G401 (cell line): Measurements from ENCODE around the gene CDC42EP4. TPM values are rescaled to one million over a fixed set of nuclear protein-coding genes. Genes with fewer than 3 reads are reported as not detected.
"Not testable (repeated sequence)": the region's sequence is repeated elsewhere in the genome, so short reads cannot be mapped to it uniquely, and the experiment has no call there.

ENCODE experiments used
- DNase-seq: peaks from one replicate; pipeline ENCODE4 v3.0.0-alpha.2; 2015; ENCODE audit warnings: low spot score
- in situ Hi-C: cut with HindIII; loops from 2 replicates; pipeline ENCODE4 v1.10.0; 2016; ENCODE audit warnings: low sequenced_read_pairs, mixed read lengths
- total RNA-seq: library from RNA; depleted of rRNA; stranded (reverse); fragments of >200 nt; shearing (Covaris generic); gene quantifications from 2 replicates; pipeline ENCODE4 v1.2.3, GENCODE V29; 2014

CDC42EP4 gene
- total RNA-seq, 1 experiment from 2014 or later: 66.1 TPM

- no peak for DNase-seq
- in situ Hi-C loops: no loop called here
Observed at GRCh38 chr17:73324711-73325526, 13.1 kb upstream of the CDC42EP4 start.

GRCh38 chr17:73324160-73324475 is 12.3 kb upstream of the CDC42EP4 start:
- no peak for DNase-seq
- in situ Hi-C loops: no loop called here

DNA sequence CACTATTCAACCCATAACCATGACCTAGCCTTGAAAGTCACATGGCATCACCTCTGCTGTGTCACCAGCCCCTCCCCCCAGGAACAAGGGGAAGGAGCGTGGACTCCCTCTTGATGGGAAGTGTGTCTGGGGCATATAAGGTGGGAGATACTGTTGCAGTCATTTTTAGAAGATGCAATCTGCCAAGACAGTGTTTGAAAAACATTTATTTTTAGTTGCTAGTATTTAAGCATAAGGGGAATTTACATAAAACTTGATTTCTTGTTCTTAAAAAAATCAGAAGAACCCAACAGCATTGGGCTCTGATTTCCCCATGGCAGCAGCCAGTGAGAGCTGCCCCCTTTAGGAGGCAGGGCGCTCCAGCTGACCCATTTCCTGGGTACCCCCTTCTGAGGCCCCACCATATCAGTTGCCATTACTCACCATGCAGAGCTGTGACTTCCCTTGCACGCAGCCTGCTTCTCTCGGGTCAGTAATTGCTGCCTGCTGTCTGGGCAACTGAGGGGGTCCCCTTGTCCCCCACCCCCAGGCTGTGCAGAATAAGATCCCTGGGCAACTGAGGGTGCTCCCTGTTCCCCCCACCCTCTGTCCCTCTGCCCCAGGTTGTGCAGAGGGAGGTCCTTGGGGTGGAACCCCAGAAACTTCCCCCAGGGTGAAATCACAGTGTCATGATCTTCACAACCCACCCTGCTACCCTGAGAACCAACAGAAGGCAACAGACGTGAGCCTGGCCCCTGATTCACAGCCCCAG is 11.8 kb upstream of the CDC42EP4 start:
- in situ Hi-C loops: no loop called here
- no peak for DNase-seq

- in situ Hi-C loops: no loop called here
- no peak for DNase-seq
Observed at GRCh38 chr17:73320601-73321264, 8.9 kb upstream of the CDC42EP4 start.

- no peak for DNase-seq
- in situ Hi-C loops: no loop called here
Observed at GRCh38 chr17:73319766-73320165, 8.0 kb upstream of the CDC42EP4 start.

- in situ Hi-C loops: no loop called here
- no peak for DNase-seq
Observed at GRCh38 chr17:73318836-73319235, 7.0 kb upstream of the CDC42EP4 start.

- in situ Hi-C loops: no loop called here
- no peak for DNase-seq
Observed at GRCh38 chr17:73318427-73318813, 6.6 kb upstream of the CDC42EP4 start.

DNA sequence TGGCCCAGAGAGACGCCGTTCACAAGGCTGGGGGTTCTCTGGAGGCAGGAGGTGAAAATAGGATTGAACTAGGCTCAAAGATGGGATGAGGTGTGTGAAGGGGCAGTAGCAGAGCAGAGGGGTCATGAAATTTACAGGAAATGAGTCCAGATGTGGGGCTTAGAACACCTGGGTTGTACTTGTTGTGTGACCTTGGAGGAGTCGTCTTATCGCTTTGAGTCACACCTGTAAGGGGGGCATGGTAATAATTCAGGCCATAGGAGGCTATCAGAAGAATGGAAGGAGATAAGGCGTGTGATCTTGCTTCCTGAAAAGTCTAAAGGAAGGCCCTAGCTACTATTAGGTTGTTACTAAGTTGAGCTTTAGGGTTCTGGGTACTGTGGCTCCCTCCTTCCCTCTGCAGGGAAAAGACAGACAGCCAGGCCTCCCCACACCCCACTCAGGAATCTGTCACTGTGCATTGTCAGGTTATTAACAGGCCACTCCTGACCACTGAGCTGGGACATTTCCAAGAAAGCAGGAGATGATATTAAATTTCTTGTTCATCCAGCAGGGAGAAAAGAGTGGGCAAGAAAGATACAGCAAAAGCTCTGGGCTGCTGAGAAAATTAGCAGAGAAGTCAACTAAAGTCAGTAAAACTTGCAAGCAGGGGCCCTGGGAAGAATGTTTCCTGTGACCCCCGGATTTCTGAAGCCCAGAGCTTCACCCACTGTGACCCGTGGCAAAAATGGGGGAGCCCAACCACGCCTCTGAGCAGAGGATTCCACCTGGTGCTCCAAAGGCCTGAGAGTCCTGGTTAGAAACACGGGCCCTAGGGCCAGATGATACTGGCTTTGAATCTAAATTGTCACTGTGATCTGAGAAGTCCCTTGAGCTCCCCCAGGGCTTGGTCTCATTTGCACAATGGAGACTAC is 6.0 kb upstream of the CDC42EP4 start:
- DNase-seq: no peak
- in situ Hi-C loops: no loop called here

GRCh38 chr17:73316919-73317505 is 5.2 kb upstream of the CDC42EP4 start:
- in situ Hi-C loops: no loop called here
- no peak for DNase-seq

DNA sequence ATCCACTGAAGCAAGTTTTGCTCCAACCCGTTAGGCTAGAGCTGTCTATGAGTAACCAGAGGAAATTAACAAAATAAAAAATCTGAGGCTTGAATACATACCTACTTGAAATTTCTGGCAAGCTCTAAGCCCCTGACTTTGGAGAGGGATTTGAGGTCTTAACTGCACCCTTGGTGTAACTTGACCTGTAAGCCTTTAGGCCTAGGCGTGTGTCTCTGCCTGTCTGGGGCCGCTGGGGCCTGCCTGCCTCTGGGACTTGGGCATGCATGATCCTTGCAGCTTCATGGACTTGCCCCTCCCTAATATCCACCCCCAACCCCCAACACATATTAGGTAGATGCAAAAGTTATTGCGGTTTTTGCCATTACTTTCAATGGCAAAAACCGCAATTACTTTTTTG is 3.7 kb upstream of the CDC42EP4 start:
- DNase-seq: no peak
- in situ Hi-C loops: no loop called here

DNA sequence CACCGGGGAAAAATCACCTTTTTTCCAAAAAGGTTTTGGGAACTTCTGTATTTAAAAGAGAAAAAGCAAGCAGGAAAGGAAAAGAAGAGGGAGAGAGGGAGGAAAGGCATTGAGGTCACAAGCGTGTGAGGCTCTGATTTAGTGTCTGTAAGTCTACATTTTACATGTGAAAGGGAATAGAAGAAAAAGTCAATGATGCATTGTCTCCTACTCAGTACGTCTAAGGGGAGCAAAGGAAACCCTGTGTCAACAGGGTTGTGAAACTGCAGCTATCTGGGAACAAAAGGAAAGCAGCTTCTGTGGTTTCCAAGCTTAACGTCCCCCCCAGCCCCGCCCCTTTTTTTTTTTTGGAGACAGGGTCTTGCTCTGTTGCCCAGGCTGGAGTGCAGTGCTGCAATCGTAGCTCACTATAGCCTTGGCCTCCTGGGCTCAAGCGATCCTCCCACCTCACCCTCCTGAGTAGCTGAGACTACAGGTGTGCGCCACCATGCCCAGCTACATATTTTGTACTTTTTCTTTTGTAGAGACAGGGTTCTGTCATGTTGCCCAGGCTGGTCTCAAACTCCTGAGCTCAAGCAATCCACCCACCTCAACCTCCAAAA is 1.8 kb upstream of the CDC42EP4 start:
- in situ Hi-C loops: no loop called here
- DNase-seq: no peak

GRCh38 chr17:73312887-73313286 is 1.1 kb upstream of the CDC42EP4 start:
- in situ Hi-C loops, DNase-seq: not testable (repeated sequence)

- in situ Hi-C loops: no loop called here
- DNase-seq: no peak
Observed at GRCh38 chr17:73311428-73311780, 397 bp downstream of the CDC42EP4 start.

DNA sequence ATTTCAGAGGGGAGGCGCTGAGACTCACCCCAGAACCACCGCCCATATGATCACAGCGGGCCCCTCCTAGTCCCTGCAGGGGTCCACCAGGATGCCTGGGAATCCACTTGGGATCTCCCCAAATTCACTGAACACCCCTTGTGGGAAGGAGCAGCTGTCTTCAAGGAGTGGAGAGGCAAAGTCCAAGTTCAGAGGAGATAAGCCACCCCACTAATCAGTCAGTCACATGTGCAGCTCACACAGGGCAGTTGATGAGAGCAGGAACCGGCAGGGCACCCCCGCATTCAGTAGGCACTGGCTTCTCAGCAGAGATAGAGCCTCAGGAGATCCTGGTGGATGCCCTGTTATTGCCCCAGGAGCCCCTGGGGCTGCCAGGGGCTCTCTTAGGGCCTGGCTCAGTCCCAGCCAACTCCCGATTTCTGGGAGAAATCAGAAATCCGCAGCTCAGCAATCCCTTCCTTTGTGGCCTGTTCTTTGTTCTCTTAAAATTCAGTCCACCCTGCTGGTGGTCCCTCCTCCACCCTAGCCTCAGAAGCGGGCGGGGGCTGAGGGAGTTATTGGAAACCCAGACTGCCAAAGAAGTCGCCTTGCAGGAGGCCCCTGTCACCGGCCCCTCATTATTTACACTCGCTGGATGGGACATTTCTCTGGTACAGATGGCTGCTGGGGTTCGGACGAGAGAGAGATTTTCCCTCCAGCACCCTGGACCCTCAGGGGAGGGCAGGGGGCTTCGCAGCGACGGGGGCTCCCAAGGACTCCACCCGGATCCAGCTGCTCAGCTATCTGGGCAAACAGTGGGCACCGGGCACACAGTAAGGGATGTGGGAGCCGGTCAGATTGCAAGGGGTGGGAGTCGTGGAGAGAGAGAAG is 1.8 kb downstream of the CDC42EP4 start:
- in situ Hi-C loops: no loop called here
- no peak for DNase-seq

DNA sequence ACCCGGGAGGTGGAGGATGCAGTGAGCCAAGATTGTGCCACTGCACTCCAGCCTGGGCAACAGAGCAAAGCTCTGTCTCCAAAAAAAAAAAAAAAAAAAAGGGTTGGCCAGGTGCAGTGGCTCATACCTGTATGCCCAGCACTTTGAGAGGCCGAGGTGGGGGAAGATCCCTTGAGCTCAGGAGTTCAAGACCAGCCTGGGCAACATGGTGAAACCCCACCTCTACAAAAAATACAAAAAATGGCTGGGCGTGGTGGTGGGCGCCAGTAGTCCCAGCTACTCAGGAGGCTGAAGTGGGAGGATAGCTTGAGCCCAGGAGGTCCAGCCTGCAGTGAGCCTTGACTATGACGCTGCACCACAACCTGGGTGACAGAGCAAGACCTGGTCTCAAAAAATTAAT is 2.8 kb downstream of the CDC42EP4 start:
- in situ Hi-C loops, DNase-seq: not testable (repeated sequence)

DNA sequence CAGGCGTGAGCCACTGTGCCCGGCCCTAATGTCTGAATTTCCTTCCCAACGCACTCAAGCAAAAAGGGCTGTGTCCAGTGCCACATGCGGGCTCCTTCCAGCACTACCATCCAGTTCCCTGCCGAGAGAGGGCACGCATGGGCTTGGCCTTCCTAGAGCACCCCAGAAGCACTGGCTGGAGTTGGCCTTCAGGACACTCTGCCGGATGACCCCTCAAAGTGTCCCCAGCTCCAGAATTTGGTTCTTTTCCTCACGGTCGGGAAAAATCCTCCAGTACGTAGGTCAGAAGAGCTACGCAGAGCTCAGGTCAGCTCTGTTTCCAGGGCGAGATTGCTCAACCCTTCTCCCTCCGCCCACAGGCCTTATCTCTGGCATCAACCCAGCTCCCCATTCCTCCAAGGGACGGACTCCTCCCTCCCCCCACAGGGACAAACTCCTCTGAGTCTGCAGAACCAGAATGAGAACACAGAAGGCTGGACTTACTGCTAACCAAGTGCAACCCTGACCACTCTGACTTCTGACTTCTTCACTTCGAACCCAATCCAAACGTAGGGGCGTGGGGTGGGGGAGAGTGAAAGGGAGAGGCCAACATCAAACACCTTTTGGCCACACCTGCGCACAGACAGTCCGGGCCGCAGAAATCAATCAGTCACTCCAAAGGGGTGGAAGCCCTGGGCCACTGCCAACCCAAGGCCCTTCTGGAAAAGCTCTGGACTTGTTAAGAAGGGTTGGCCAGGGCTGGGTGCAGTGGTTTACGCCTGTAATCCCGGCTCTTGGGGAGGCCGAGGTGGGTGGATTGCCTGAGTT is 3.6 kb downstream of the CDC42EP4 start:
- in situ Hi-C loops: no loop called here
- no peak for DNase-seq

DNA sequence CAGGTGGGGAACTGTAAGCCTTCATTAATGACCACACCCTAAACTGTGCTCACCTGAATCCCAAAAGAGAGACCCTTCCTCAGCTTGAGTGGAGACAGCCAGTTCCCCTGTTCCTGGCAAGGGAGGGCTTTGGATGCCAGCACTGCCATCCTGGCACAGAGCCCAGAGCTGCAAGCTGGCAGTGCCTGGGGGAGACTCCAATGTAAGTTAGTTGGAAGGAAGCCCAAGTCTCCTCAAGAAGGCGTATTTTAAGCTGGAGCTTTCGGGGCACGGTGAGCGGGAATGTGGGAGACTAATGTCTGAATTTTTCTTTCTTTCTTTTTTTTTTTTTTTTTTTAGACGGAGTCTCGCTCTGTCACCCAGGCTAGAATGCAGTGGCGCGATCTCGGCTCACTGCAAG is 4.7 kb downstream of the CDC42EP4 start:
- DNase-seq: peak; percentile 74
- in situ Hi-C loops: no loop called here
